H7 (cell line): ENCODE data around the gene KSR1. TPM values are rescaled to one million over a fixed set of nuclear protein-coding genes. Genes with fewer than 3 reads are reported as not detected.
"Not testable (repeated sequence)": the region's sequence is repeated elsewhere in the genome, so short reads cannot be mapped to it uniquely, and the experiment has no call there.

Experiments
- DNase-seq: peaks from one replicate; pipeline ENCODE4 v3.0.0; 2012
- H3K27me3 ChIP-seq: 2 replicates; pipeline ENCODE4 v1.6.0; 2011; ENCODE audit warnings: mild to moderate bottlenecking, low read length; ENCODE audit not compliant: control insufficient read depth, insufficient read depth
- H3K36me3 ChIP-seq: replicated peaks from 2 replicates; pipeline ENCODE4 v1.5.1; 2011; ENCODE audit warnings: low read length; ENCODE audit not compliant: control insufficient read depth, insufficient read depth
- H3K4me3 ChIP-seq: 2 replicates; pipeline ENCODE4 v1.5.1; 2011; ENCODE audit warnings: low read depth, mild to moderate bottlenecking, control low read depth, low read length, moderate library complexity; ENCODE audit not compliant: insufficient read depth
- total RNA-seq: library from RNA; depleted of rRNA; stranded (reverse); fragments of >200 nt; shearing (Covaris generic); gene quantifications from 2 replicates; pipeline ENCODE4 v1.2.3, GENCODE V29; 2014; rRNA removed

The KSR1 gene
- total RNA-seq, 1 experiment from 2014 or later = 31.2 TPM

GRCh38 chr17:27666831-27667560, 210.7 kb downstream of the KSR1 start:
- Histone ChIP-seq H3K4me3 (no peak overlapping the region), H3K36me3 (no peaks in the 10 kb centered on the region), H3K27me3 (no peaks in the 10 kb centered on the region)
- DNase-seq = peak; percentile 17

DNA sequence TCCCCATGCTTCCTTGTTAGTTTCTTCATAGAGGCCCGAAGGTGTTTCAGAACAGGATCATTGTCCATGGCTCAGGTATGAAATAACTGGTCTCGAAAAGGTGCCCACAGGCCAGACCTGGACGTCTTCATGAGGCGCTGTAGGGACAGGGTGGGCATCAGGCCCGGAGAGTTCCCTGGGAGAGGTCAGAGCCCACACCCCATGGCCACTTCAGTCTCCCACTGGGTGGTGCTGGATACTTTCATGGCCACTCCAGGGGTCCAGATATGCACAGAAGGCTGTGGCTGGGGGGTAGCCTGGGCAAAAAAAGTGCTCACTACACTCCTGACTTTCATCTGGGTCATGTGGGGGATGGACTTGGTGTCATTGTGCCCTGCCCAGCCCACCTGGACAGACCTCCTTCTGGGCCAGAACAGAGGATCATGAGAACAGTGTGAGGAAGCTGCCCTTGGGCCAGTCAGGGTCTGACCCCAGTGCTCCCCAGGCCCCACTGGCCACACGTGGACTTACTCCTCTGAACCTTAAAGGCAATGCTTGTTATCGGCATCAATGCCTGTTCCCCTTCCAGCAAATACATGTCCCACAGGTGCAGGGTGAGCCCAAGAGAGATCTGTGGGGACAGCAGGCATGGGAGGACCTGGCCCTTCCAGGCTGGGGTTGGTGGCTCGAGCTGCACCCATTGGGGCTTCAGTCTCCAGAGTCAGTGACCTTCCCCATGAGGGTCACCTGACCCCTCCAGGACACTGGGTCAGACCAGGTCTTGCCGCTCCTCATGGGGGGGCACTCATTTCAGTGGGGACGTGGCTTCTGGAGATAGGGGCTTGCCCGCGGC, 211.6 kb downstream of the KSR1 start:
- Histone ChIP-seq H3K36me3 (no peaks in the 10 kb centered on the region), H3K27me3 (no peaks in the 10 kb centered on the region), H3K4me3 (no peak overlapping the region)
- peak; percentile 12 for DNase-seq

- Histone ChIP-seq H3K27me3 (no peaks in the 10 kb centered on the region), H3K36me3 (no peaks in the 10 kb centered on the region), H3K4me3 (no peak overlapping the region)
- peak; percentile 6 for DNase-seq
These were observed 212.2 kb downstream of the KSR1 start for GRCh38 chr17:27668488-27668823.

GRCh38 chr17:27669136-27669535, 212.9 kb downstream of the KSR1 start:
- DNase-seq = peak; percentile 4
- no peaks in the 10 kb centered on the region for H3K36me3 ChIP-seq
- H3K4me3 ChIP-seq = no peak overlapping the region
- H3K27me3 ChIP-seq = no peaks in the 10 kb centered on the region

DNA sequence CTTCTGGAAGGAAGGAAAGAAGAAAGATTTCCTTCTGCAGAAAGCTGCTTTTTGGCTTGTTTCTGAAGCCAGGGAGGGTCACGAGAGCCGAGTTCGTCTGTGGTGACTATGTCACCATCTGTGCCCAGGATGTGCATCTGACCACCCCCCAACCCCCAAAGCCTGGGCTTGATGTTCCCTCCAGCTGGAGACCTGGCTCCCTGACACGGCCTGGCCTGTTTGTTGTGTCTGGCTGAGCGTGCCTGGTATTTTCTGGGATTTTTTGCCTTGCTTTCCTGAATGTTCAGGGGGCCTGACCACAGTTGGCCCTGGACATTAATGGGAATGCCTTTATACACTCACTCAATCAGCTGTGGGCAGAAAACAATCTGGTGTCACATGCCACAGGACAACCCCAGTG, 213.6 kb downstream of the KSR1 start:
- H3K27me3 ChIP-seq = no peaks in the 10 kb centered on the region
- no peak overlapping the region for H3K4me3 ChIP-seq
- H3K36me3 ChIP-seq = no peaks in the 10 kb centered on the region
- DNase-seq = peak; percentile 4

DNA sequence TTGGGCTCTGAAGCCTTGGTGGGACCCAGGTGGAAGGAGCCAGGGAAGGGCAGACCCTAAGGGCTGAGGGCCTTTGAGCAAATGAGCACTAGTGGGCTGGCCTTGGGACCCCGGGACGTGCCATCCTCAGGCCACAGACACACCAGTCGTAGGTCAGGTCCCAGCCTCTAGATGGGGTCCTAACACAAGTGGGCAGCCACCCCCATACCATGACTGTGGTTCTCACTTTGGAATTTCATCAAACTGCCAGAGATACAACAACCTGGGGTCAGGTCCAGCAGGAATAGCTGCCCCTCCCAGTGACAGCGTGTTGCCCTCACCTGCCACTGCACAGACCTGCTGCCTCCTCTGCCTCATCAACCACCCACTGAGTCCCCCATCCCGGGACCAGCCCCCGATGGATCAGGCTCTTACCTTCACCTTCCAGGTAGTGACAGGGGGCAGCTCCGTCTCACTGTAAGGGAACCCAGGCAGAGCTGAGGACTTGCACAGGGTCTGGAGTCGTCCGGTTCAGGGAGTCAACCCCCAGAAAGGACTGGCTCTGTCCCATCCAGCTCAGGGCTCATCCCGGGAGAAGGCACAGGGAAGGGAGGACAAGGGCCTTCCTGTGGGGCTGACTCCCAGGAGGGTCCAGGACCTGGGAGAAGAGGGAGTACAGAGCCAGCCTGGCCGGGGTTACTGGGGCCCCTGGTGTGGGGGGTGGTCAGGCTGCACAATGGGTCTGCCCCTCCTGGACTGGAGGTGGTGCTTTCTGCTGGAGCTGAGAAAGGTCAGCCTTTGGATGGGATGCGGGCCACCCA, 214.7 kb downstream of the KSR1 start:
- DNase-seq = peak; percentile 65
- no peaks in the 10 kb centered on the region for H3K36me3 ChIP-seq
- no peak overlapping the region for H3K4me3 ChIP-seq
- H3K27me3 ChIP-seq = no peaks in the 10 kb centered on the region

DNA sequence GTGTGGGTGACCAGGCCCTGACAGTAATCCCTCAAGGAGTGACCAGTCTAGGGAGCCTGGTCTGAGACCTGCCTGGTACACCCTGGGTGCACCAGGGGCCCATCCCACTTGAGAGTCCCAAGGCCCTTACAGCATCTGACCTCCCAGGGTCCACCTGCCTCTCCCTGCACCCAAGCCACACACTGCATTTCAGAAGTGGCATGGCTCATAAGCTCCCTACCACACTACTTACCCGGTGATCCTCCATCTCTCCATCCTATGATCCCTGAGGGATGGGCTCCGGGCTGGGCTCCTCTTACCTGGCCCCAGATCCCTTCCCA, 215.3 kb downstream of the KSR1 start:
- peak; percentile 24 for DNase-seq
- Histone ChIP-seq H3K4me3 (no peak overlapping the region), H3K27me3 (no peaks in the 10 kb centered on the region), H3K36me3 (no peaks in the 10 kb centered on the region)

DNA sequence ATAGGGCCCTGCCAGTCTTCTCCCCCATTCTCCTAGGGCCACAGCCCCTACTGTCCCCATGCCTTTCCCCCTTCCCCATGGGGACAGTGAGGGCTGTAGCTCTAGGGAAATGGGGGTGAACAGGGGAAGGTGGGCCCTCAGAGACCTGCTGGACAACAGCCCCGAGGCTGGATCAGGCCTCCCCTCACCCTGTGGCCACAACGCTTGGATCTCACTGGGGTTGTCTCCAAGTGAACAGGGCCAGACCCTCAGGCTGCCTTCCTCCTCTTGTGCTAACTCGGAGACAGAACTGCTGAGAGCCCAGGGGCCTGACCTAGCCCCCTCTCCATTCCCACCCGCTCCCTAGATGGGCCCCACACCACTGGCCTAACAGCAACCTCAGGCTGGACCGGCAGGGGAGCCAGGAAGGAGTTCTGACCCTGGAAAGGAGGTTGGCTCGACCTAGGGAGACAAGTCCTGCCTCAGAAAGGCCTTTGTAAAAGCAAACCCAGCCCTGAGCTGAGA, 215.8 kb downstream of the KSR1 start:
- H3K4me3 ChIP-seq, H3K27me3 ChIP-seq, DNase-seq, H3K36me3 ChIP-seq: not testable (repeated sequence)

DNA sequence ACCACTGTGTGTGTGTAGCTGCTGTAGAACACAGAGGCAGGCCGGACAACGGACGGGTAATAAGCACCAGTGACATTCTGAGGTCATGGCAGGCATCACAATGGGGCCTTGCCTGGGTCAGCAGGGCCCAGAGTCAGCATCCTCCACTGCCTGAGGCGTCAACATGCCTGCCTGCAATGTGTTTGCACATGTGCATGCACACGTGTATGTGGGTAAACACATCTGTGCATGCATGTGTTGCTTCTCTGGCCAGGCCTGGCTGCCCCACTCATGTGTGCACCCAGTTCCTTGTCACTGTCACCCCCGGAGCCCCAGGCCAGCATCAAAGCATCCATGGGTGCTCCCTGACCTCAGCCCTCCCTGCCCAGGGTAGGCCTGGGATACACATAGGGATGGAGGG, 218.1 kb downstream of the KSR1 start:
- H3K4me3 ChIP-seq = no peak overlapping the region
- no peaks in the 10 kb centered on the region for H3K27me3 ChIP-seq
- no peak for DNase-seq
- no peaks in the 10 kb centered on the region for H3K36me3 ChIP-seq

Other genes starting within 250 kb of the KSR1 start
- 66.7 and 92.2 TPM in 2 replicates for gene WSB1, start 162.3 kb upstream of the KSR1 start, total RNA-seq
- gene LGALS9, start 174.7 kb downstream of the KSR1 start, total RNA-seq = 0.31 and 0.63 TPM in 2 replicates